ENCODE results near the gene HAPLN2.

Gene HAPLN2

GRCh38 chr1:156667968-156668709 lies 48.9 kb downstream of the HAPLN2 start:
- in situ Hi-C loops (cut with HindIII; ENCODE audit: low pct_unique_long_range_greater_than_20kb, low sequenced_read_pairs), result no loop called here
- no peak for TF ChIP-seq JUND (IDR thresholded peaks at IDR 0.05; ENCODE audit: low read depth)
- no peak for DNase-seq (ENCODE audit: low read depth in 1 of 2, low spot score in 1 of 2)

- in situ Hi-C loops (cut with HindIII; ENCODE audit: low pct_unique_long_range_greater_than_20kb, low sequenced_read_pairs), result no loop called here
- no peak for DNase-seq (ENCODE audit: low read depth in 1 of 2, low spot score in 1 of 2)
- TF ChIP-seq JUND (IDR thresholded peaks at IDR 0.05; ENCODE audit: low read depth), result no peak
Measured at GRCh38 chr1:156668801-156669637, 49.8 kb downstream of the HAPLN2 start.

- DNase-seq (ENCODE audit: low read depth in 1 of 2, low spot score in 1 of 2), result no peak
- no peak for TF ChIP-seq JUND (IDR thresholded peaks at IDR 0.05; ENCODE audit: low read depth)
- in situ Hi-C loops (cut with HindIII; ENCODE audit: low pct_unique_long_range_greater_than_20kb, low sequenced_read_pairs), result no loop called here
Measured at GRCh38 chr1:156669794-156670193, 50.6 kb downstream of the HAPLN2 start.

GRCh38 chr1:156670359-156670758 lies 51.1 kb downstream of the HAPLN2 start:
- no peak for DNase-seq (ENCODE audit: low read depth in 1 of 2, low spot score in 1 of 2)
- in situ Hi-C loops (cut with HindIII; ENCODE audit: low pct_unique_long_range_greater_than_20kb, low sequenced_read_pairs), result no loop called here
- no peak for TF ChIP-seq JUND (IDR thresholded peaks at IDR 0.05; ENCODE audit: low read depth)

GRCh38 chr1:156670791-156671190 lies 51.6 kb downstream of the HAPLN2 start:
- in situ Hi-C loops (cut with HindIII; ENCODE audit: low pct_unique_long_range_greater_than_20kb, low sequenced_read_pairs), result no loop called here
- DNase-seq (ENCODE audit: low read depth in 1 of 2, low spot score in 1 of 2), result no peak
- no peak for TF ChIP-seq JUND (IDR thresholded peaks at IDR 0.05; ENCODE audit: low read depth)

- no peak for DNase-seq (ENCODE audit: low read depth in 1 of 2, low spot score in 1 of 2)
- TF ChIP-seq JUND (IDR thresholded peaks at IDR 0.05; ENCODE audit: low read depth), result no peak
- in situ Hi-C loops (cut with HindIII; ENCODE audit: low pct_unique_long_range_greater_than_20kb, low sequenced_read_pairs), result no loop called here
Measured at GRCh38 chr1:156671804-156672203, 52.6 kb downstream of the HAPLN2 start.

GRCh38 chr1:156673387-156674121 lies 54.3 kb downstream of the HAPLN2 start:
- in situ Hi-C loops (cut with HindIII; ENCODE audit: low pct_unique_long_range_greater_than_20kb, low sequenced_read_pairs), result no loop called here

More at GRCh38 chr1:156673387-156674121, 54.3 kb downstream of the HAPLN2 start:
- DNase-seq (ENCODE audit: low read depth in 1 of 2, low spot score in 1 of 2), result no peak
- no peak for TF ChIP-seq JUND (IDR thresholded peaks at IDR 0.05; ENCODE audit: low read depth)
